Thoracic aorta endothelial cell (primary cell): ENCODE data around the gene OR2AP1. TPM values are rescaled to one million over a fixed set of nuclear protein-coding genes. Genes with fewer than 3 reads are reported as not detected.

Experiments
- total RNA-seq: library from RNA; depleted of rRNA; stranded (reverse); fragments of >200 nt; gene quantifications from 2 replicates; pipeline ENCODE4 v1.2.3, GENCODE V29; 2012

Gene OR2AP1
- total RNA-seq = not detected in 2 replicates

GRCh38 chr12:55572168-55572567, at the start of gene OR2AP1:
TSS of gene OR2AP1 (plus strand) at chr12:55572468. CDS start at chr12:55574415, 1,947 bp downstream.

DNA sequence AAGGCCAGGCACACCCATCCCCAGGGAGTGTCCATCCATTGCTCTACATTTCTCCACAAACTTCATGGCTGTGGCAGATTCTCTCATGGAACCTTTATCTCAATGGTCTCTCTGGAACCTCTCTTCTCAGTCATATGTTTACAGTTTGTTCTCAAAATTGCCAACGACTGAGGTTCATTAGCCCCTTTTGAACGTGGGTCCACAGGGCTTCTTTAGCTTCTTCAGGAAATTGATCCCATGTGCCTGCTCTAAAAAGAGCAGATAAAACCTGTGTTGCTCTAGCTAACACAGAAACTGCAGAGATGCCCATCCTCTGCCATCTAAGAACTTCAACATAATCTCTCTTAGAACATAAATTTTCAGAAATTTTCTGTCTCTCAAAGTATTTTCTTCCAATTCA, 23.0 kb upstream of the OR2AP1 start, which contains the start of gene OR6C4:
OR6C4 (plus strand) TSS at position 301 of the 400 bp plus-strand sequence. CDS start 1,625 bp downstream, outside the sequence.

Other genes starting within 250 kb of the OR2AP1 start
- not detected in 2 replicates for gene OR6C3, start 241.7 kb upstream of the OR2AP1 start, total RNA-seq
- not detected in 2 replicates for gene OR6C75, start 209.5 kb upstream of the OR2AP1 start, total RNA-seq
- gene OR6C65, start 171.9 kb upstream of the OR2AP1 start, total RNA-seq = not detected in 2 replicates
- not detected in 2 replicates for gene OR6C76, start 146.2 kb upstream of the OR2AP1 start, total RNA-seq
- gene OR6C2, start 128.4 kb upstream of the OR2AP1 start, total RNA-seq = not detected in 2 replicates
- not detected in 2 replicates for gene OR6C70, start 102.3 kb upstream of the OR2AP1 start, total RNA-seq
- 0.13 TPM in 1 of 2 replicates, not detected in the other for gene OR6C68, start 80.1 kb upstream of the OR2AP1 start, total RNA-seq
- gene OR6C4, start 22.9 kb upstream of the OR2AP1 start, total RNA-seq = not detected in 2 replicates
- not detected in 2 replicates for gene OR10P1, start 64.4 kb downstream of the OR2AP1 start, total RNA-seq
- gene ITGA7, start 135.4 kb downstream of the OR2AP1 start, total RNA-seq = 0.40 and 0.57 TPM in 2 replicates
- 46.5 and 50.1 TPM in 2 replicates for gene BLOC1S1, start 143.6 kb downstream of the OR2AP1 start, total RNA-seq
- gene RDH5, start 147.9 kb downstream of the OR2AP1 start, total RNA-seq = 1.3 and 1.5 TPM in 2 replicates
- 713 and 1,112 TPM in 2 replicates for gene CD63, start 156.5 kb downstream of the OR2AP1 start, total RNA-seq
- gene GDF11, start 170.7 kb downstream of the OR2AP1 start, total RNA-seq = 4.5 and 8.6 TPM in 2 replicates
- gene SARNP, start 245.3 kb downstream of the OR2AP1 start, total RNA-seq = 97.2 and 125 TPM in 2 replicates
- gene ORMDL2, start 245.6 kb downstream of the OR2AP1 start, total RNA-seq = 21.3 and 22.2 TPM in 2 replicates